CD4-positive, alpha-beta T cell (primary cell): Measurements from ENCODE around the gene SRSF4. TPM values are rescaled to one million over a fixed set of nuclear protein-coding genes. Genes with fewer than 3 reads are reported as not detected.
A peak's percentile ranks its signal among the peaks of the same experiment; 100 is the strongest.

Experiments used
- ATAC-seq: fragments of 200-7000 bp; cut with Tn5 transposase; one replicate; pipeline ENCODE4 v1.10.0; 2022; ENCODE audit warnings: mild to moderate bottlenecking; ENCODE audit not compliant: poor library complexity
- CTCF ChIA-PET: fragments of 350-600 bp; sonication (Branson Sonifier 250); formaldehyde crosslinking; loops from one replicate; lab custom pipeline; 2021; ENCODE audit warnings: antibody characterized with exemption, inconsistent platforms; lab: Charles Lee
- POLR2A ChIA-PET: fragments of 350-600 bp; sonication (Branson Sonifier 250); formaldehyde crosslinking; loops from one replicate; lab custom pipeline; 2021; ENCODE audit warnings: antibody characterized with exemption, inconsistent platforms; lab: Charles Lee
- DNase-seq, 14 experiments: peaks; one replicate each; pipeline ENCODE4 v3.0.0-alpha.2; 2013 to 2020; ENCODE audit warnings: mixed read lengths in 2 of 14
- H3K27ac ChIP-seq, 2 donors: one replicate each; pipeline versions ENCODE4 v1.5.1 to v1.7.0; 2013; ENCODE audit warnings: low read length in 2 of 2, low read depth in 1 of 2, mild to moderate bottlenecking in 1 of 2
- H3K27me3 ChIP-seq, 2 experiments: 1 replicate in 1 of 2; 2 replicates in 1 of 2; pipeline versions ENCODE4 v1.6.1 to v1.7.0; 2013; ENCODE audit warnings: low read length in 2 of 2, control low read depth in 1 of 2, mild to moderate bottlenecking in 1 of 2, moderate library complexity in 1 of 2; ENCODE audit not compliant: insufficient read depth in 2 of 2, control insufficient read depth in 1 of 2
- H3K36me3 ChIP-seq: one replicate; pipeline ENCODE4 v1.6.1; 2013; ENCODE audit warnings: low read length, control low read depth; ENCODE audit not compliant: insufficient read depth
- H3K4me1 ChIP-seq: one replicate; pipeline ENCODE4 v1.6.1; 2013; ENCODE audit warnings: low read length, control low read depth; ENCODE audit not compliant: insufficient read depth
- H3K4me3 ChIP-seq: one replicate; pipeline ENCODE4 v1.5.1; 2013; ENCODE audit warnings: mild to moderate bottlenecking, low read length, moderate library complexity
- H3K9me3 ChIP-seq, 2 experiments: 1 replicate in 1 of 2; 2 replicates in 1 of 2; pipeline versions ENCODE4 v1.6.1 to v1.7.0; 2013; ENCODE audit warnings: low read length in 2 of 2, mild to moderate bottlenecking in 2 of 2, control low read depth in 1 of 2, moderate library complexity in 1 of 2; ENCODE audit not compliant: control insufficient read depth in 1 of 2, insufficient read depth in 1 of 2
- H3K27ac Mint-ChIP-seq: one replicate; pipeline ENCODE4 v1.8.0; 2020; ENCODE audit warnings: mixed read lengths
- H3K27me3 Mint-ChIP-seq: one replicate; pipeline ENCODE4 v1.8.0; 2021; ENCODE audit warnings: mixed read lengths
- H3K36me3 Mint-ChIP-seq: one replicate; pipeline ENCODE4 v1.8.0; 2021; ENCODE audit warnings: low read depth, mixed read lengths
- H3K4me1 Mint-ChIP-seq: one replicate; pipeline ENCODE4 v1.8.0; 2021; ENCODE audit warnings: low read depth, mixed read lengths
- H3K4me3 Mint-ChIP-seq: one replicate; pipeline ENCODE4 v1.8.0; 2020; ENCODE audit warnings: mild to moderate bottlenecking, mixed read lengths
- H3K9me3 Mint-ChIP-seq: one replicate; pipeline ENCODE4 v1.8.0; 2020; ENCODE audit warnings: mixed read lengths
- intact Hi-C, 2 experiments: fragments of 100-400 bp; cut with DNase I in 1 of 2; cut with micrococcal nuclease in 1 of 2; formaldehyde crosslinking; loops; one replicate each; pipeline versions ENCODE4 v1.15.1 to v1.9.0; 2023 to 2025; cut with DNase I, micrococcal nuclease
- total RNA-seq, 174 experiments: library from RNA in 2 of 174; stranded (reverse) in 2 of 174; gene quantifications; one replicate each; pipeline ENCODE4 v1.2.3 and lab custom pipeline; 2021 to 2026
- TF ChIP-seq, protein P1 (sequence below): fragments of 200-600 bp; IDR thresholded peaks from one replicate; pipeline ENCODE4 v1.8.0; 2022; ENCODE audit warnings: antibody characterized with exemption, mild to moderate bottlenecking

The SRSF4 gene
- total RNA-seq, 2 experiments from 2014 or later: 89.2 to 93.4 TPM

DNA sequence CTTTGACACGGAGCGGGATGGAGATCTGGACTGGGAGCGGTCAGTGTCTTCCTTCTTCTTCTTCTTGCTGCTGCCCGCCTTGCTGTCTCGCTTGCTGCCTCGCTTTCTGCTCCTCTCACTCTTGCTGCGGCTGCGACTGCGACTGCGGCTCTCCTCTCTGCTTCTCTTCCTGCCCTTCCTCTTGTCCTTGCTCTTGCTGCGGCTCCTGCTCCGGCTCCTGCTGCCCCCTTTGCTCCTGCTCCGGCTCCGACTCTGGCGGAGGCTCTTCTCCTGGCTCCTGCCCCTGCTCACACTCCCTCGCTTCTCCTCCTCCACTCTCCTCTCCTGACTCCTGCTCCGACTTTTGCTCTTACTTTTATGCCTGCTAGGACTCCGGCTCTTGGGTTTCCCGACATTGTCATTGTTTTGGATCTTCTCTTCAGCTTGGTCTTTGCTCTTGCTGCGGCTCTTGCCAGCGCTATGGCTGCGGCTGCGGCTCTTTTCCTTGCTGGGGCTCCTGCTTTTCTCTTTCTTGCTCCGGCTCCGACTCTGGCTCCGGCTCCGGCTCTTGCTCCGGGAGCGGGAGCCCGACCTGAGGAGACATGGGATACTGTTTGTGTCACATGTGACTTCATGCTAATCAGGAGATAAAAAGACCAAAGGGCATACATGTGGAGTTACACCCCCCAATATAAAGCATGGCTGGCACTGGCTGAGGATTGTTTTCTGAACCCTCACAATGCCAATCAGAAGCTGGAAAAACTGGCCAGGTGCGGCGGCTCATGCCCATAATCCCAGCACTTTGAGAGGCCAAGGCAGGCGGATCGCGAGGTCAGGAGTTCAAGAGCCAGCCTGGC is 32.8 kb downstream of the SRSF4 start:
- Histone ChIP-seq H3K4me1 (no peaks in the 10 kb centered on the region), H3K9me3 (peaks cover 0 to 1% of the 10 kb centered on the region in 2 experiments), H3K36me3 (peaks cover 81% of the 10 kb centered on the region), H3K27me3 (no peaks in the 10 kb centered on the region), H3K27ac (no peak overlapping the region), H3K4me3 (no peak overlapping the region)
- peak overlapping the region; percentile 22 for H3K27ac Mint-ChIP-seq
- TF ChIP-seq, protein P1, sequence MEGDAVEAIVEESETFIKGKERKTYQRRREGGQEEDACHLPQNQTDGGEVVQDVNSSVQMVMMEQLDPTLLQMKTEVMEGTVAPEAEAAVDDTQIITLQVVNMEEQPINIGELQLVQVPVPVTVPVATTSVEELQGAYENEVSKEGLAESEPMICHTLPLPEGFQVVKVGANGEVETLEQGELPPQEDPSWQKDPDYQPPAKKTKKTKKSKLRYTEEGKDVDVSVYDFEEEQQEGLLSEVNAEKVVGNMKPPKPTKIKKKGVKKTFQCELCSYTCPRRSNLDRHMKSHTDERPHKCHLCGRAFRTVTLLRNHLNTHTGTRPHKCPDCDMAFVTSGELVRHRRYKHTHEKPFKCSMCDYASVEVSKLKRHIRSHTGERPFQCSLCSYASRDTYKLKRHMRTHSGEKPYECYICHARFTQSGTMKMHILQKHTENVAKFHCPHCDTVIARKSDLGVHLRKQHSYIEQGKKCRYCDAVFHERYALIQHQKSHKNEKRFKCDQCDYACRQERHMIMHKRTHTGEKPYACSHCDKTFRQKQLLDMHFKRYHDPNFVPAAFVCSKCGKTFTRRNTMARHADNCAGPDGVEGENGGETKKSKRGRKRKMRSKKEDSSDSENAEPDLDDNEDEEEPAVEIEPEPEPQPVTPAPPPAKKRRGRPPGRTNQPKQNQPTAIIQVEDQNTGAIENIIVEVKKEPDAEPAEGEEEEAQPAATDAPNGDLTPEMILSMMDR: no peak
- no peaks in the 10 kb centered on the region for H3K27me3 Mint-ChIP-seq
- POLR2A ChIA-PET: no interaction called here
- no peak for ATAC-seq
- intact Hi-C loops: no loop called here
- H3K4me3 Mint-ChIP-seq: no peak overlapping the region
- H3K4me1 Mint-ChIP-seq: no peaks in the 10 kb centered on the region
- peaks cover 88% of the 10 kb centered on the region for H3K36me3 Mint-ChIP-seq
- H3K9me3 Mint-ChIP-seq: peaks cover 5% of the 10 kb centered on the region
- no peak for DNase-seq
- CTCF ChIA-PET: no interaction called here

DNA sequence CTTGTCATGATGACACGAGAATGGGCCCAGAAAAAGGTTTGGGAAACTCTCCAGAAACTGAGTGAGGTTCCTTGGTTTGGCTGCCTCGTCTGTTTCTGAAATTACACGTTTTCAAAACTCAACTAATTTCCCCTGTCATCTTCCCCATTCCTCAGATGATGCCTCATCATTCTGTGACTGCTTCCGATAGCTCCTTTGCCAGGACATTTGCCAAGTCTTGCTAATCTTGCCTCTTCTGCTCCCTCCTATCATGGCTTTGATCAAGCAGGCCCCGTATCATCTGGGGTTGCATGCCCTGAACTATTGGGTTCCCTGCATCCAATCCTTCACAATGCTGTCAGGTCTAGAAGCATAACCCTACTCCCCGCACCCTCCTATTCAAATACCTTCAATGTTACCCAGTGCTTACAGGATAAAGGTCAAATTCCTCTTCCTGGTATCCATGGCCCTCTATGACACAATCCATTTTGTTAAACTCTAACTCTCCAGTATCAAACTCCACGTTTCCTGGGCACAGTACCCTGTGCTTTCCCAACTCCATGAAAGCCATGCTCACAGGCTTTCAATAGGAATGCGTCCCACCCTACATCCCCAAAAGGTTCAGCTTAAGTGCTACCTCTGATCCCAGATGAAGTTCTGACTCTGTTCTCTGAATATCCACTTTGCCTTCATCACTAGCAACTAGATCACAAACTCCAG is 35.8 kb downstream of the SRSF4 start:
- Histone ChIP-seq H3K36me3 (peaks cover 52% of the 10 kb centered on the region), H3K27me3 (no peaks in the 10 kb centered on the region), H3K27ac (no peak overlapping the region), H3K4me1 (no peaks in the 10 kb centered on the region), H3K4me3 (no peak overlapping the region), H3K9me3 (peaks cover 0 to 10% of the 10 kb centered on the region in 2 experiments)
- Mint-ChIP-seq H3K27ac (no peak overlapping the region), H3K9me3 (peaks cover 5% of the 10 kb centered on the region), H3K4me1 (no peaks in the 10 kb centered on the region), H3K27me3 (no peaks in the 10 kb centered on the region), H3K36me3 (peaks cover 60% of the 10 kb centered on the region), H3K4me3 (no peak overlapping the region)
- TF ChIP-seq, protein P1: no peak
- CTCF ChIA-PET: no interaction called here
- POLR2A ChIA-PET: no interaction called here
- intact Hi-C loops: no loop called here
- DNase-seq: no peak
- ATAC-seq: no peak

DNA sequence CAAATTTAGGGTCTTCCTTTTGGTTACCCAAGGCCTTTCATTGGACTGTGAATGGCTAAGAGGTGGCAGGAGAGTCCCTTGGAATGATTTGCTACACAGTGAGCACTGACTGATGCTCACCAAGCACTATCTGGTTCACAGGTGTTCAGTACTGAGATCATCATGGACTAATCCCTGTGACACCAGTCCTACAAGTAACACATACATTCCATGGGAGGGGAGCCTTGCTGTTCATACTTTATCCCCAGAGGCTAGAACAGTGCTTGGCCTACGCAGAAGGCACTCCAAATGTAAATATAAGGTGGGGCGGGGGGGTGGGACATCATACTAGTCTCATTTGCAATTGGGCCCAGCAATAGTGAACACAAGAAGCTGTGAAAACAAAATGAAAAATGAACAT is 37.5 kb downstream of the SRSF4 start:
- ATAC-seq (no peak), DNase-seq (no peak)
- no peaks in the 10 kb centered on the region for H3K4me1 Mint-ChIP-seq
- ChIA-PET POLR2A (no interaction called here), CTCF (no interaction called here)
- Histone ChIP-seq H3K9me3 (peaks cover 0 to 10% of the 10 kb centered on the region in 2 experiments), H3K4me3 (no peak overlapping the region), H3K36me3 (peaks cover 36% of the 10 kb centered on the region), H3K27ac (no peak overlapping the region), H3K4me1 (no peaks in the 10 kb centered on the region), H3K27me3 (no peaks in the 10 kb centered on the region)
- no peaks in the 10 kb centered on the region for H3K27me3 Mint-ChIP-seq
- H3K36me3 Mint-ChIP-seq: peaks cover 43% of the 10 kb centered on the region
- no peak overlapping the region for H3K27ac Mint-ChIP-seq
- TF ChIP-seq, protein P1: no peak
- H3K9me3 Mint-ChIP-seq: peaks cover 5% of the 10 kb centered on the region
- H3K4me3 Mint-ChIP-seq: no peak overlapping the region
- intact Hi-C loops: no loop called here
